ENCODE measurements around the gene ANKRD40. TPM values are rescaled to one million over a fixed set of nuclear protein-coding genes. Genes with fewer than 3 reads are reported as not detected.

The ANKRD40 gene
- total RNA-seq, 1 donor from 2014 or later = 53.4 TPM

DNA sequence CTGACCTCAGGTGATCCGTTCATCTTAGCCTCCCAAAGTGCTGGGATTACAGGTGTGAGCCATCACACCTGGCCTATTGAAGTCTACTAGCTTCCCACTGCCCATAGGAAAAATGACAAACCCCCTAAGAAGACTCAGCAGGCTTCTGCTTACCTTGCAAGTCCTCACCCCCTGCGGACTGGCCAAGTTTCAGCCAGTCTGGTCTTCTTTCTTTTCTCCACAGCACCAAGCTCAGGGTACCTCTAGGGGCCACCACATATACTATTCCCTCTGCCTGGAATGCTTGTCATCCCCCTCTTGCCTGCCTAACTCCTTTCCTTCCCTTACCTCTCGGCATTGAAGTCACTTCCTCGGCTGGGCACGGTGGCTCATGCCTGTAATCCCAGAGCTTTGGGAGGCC is 41.9 kb downstream of the ANKRD40 start:
- H2AFZ ChIP-seq (replicated peaks) = no peak overlapping the region
- Mint-ChIP-seq H3K36me3 (no peaks in the 10 kb centered on the region), H3K27ac (no peak overlapping the region), H3K9me3 (no peaks in the 10 kb centered on the region), H3K27me3 (ENCODE audit: insufficient read depth, low read depth) (peaks cover 10% of the 10 kb centered on the region), H3K4me1 (peaks cover 25% of the 10 kb centered on the region), H3K4me3 (no peak overlapping the region)
- H3K79me2 ChIP-seq (ENCODE audit: low read depth) = no peaks in the 10 kb centered on the region
- H3K9me3 ChIP-seq (ENCODE audit: low read depth) = no peaks in the 10 kb centered on the region
- H3K4me1 ChIP-seq = peaks cover 11% of the 10 kb centered on the region
- no peaks in the 10 kb centered on the region for H4K20me1 ChIP-seq (ENCODE audit: low read depth)
- H3K9ac ChIP-seq = no peak overlapping the region
- no peak for DNase-seq (ENCODE audit: low spot score)
- TF ChIP-seq, protein P1, sequence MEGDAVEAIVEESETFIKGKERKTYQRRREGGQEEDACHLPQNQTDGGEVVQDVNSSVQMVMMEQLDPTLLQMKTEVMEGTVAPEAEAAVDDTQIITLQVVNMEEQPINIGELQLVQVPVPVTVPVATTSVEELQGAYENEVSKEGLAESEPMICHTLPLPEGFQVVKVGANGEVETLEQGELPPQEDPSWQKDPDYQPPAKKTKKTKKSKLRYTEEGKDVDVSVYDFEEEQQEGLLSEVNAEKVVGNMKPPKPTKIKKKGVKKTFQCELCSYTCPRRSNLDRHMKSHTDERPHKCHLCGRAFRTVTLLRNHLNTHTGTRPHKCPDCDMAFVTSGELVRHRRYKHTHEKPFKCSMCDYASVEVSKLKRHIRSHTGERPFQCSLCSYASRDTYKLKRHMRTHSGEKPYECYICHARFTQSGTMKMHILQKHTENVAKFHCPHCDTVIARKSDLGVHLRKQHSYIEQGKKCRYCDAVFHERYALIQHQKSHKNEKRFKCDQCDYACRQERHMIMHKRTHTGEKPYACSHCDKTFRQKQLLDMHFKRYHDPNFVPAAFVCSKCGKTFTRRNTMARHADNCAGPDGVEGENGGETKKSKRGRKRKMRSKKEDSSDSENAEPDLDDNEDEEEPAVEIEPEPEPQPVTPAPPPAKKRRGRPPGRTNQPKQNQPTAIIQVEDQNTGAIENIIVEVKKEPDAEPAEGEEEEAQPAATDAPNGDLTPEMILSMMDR (IDR thresholded peaks at IDR 0.05) = no peak
- TF ChIP-seq EZH2 (IDR thresholded peaks at IDR 0.05) (no peak), EZH2phosphoT487 (IDR thresholded peaks at IDR 0.05) (no peak)
- no peak overlapping the region for H3K4me2 ChIP-seq
- no peaks in the 10 kb centered on the region for H3K36me3 ChIP-seq
- H3F3A ChIP-seq (ENCODE audit: low read depth) = no peaks in the 10 kb centered on the region
- no peaks in the 10 kb centered on the region for H3K27me3 ChIP-seq
- H3K27ac ChIP-seq = no peak overlapping the region
- no peak overlapping the region for H3K4me3 ChIP-seq

DNA sequence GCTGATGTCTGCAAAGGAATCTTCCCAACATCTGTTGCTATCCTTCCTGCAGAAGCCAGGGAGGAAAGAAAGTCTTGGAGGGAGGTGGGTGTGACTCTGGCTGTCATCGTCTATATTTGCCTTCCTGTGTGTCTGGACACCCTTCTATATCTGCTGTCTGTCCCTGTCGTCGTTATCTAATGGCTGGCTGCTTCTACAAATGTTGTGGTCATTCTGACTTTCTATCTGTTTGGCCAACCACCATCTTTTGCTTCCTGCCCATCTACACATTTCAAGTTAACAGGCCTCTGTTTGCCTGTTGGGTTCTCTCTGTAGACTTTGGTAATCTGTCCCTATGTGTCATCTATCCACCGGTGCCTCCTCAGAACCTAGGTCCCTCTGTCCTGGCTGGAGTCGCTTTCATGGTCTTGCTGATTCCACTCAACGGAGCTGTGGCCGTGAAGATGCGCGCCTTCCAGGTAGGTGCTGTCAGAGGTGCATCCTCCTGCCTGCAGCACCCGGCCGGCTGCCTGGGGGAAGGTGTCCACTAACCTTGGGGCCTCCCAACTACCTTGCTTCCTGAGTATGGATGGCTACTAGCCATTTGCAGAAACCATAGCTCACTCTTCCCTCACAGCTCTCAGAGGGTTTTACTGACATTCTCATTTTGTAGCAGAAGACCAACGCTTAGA is 42.8 kb downstream of the ANKRD40 start:
- no peaks in the 10 kb centered on the region for H3K9me3 Mint-ChIP-seq
- no peak overlapping the region for H3K4me3 Mint-ChIP-seq
- H3K79me2 ChIP-seq (ENCODE audit: low read depth) = no peaks in the 10 kb centered on the region
- DNase-seq (ENCODE audit: low spot score) = no peak
- H3K36me3 Mint-ChIP-seq = no peaks in the 10 kb centered on the region
- H3K36me3 ChIP-seq = no peaks in the 10 kb centered on the region
- H3K4me2 ChIP-seq = no peak overlapping the region
- H3K27ac Mint-ChIP-seq = no peak overlapping the region
- H4K20me1 ChIP-seq (ENCODE audit: low read depth) = no peaks in the 10 kb centered on the region
- H3K27ac ChIP-seq = no peak overlapping the region
- peaks cover 25% of the 10 kb centered on the region for H3K4me1 Mint-ChIP-seq
- peaks cover 11% of the 10 kb centered on the region for H3K4me1 ChIP-seq
- no peak overlapping the region for H3K4me3 ChIP-seq
- no peaks in the 10 kb centered on the region for H3F3A ChIP-seq (ENCODE audit: low read depth)
- peaks cover 11% of the 10 kb centered on the region for H3K27me3 Mint-ChIP-seq (ENCODE audit: insufficient read depth, low read depth)
- H2AFZ ChIP-seq (replicated peaks) = no peak overlapping the region
- no peaks in the 10 kb centered on the region for H3K9me3 ChIP-seq (ENCODE audit: low read depth)
- H3K27me3 ChIP-seq = no peaks in the 10 kb centered on the region
- H3K9ac ChIP-seq = no peak overlapping the region
- TF ChIP-seq EZH2 (IDR thresholded peaks at IDR 0.05) (no peak), EZH2phosphoT487 (IDR thresholded peaks at IDR 0.05) (no peak)
- TF ChIP-seq, protein P1 (IDR thresholded peaks at IDR 0.05) = no peak

DNA sequence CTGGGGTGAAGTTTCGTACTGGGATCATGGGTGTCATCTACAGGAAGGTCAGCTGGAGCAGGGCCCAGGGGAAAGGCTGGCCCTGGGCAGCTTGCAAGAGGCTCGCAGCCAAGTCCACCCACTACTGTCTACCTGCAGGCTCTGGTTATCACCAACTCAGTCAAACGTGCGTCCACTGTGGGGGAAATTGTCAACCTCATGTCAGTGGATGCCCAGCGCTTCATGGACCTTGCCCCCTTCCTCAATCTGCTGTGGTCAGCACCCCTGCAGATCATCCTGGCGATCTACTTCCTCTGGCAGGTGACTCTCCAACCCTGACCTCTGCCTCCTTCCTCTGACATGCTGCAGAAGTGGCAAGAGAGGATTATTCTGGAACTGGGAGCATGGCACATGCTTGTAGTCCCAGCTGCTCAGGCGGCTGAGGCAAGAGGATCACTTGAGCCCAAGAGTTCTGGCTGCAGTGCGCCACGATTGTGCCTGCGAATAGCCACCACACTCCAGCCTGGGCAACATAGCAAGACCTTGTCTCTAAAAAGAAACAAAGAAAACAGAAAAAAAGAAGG is 43.8 kb downstream of the ANKRD40 start:
- Histone ChIP-seq H3K4me2 (no peak overlapping the region), H3F3A (ENCODE audit: low read depth) (no peaks in the 10 kb centered on the region), H3K4me3 (no peak overlapping the region), H4K20me1 (ENCODE audit: low read depth) (no peaks in the 10 kb centered on the region), H2AFZ (replicated peaks) (no peak overlapping the region), H3K9me3 (ENCODE audit: low read depth) (no peaks in the 10 kb centered on the region), H3K27ac (no peak overlapping the region), H3K27me3 (no peaks in the 10 kb centered on the region), H3K4me1 (peaks cover 11% of the 10 kb centered on the region), H3K9ac (no peak overlapping the region), H3K79me2 (ENCODE audit: low read depth) (no peaks in the 10 kb centered on the region), H3K36me3 (no peaks in the 10 kb centered on the region)
- Mint-ChIP-seq H3K4me1 (peaks cover 25% of the 10 kb centered on the region), H3K4me3 (no peak overlapping the region), H3K9me3 (no peaks in the 10 kb centered on the region), H3K27me3 (ENCODE audit: insufficient read depth, low read depth) (peaks cover 11% of the 10 kb centered on the region), H3K36me3 (no peaks in the 10 kb centered on the region), H3K27ac (no peak overlapping the region)
- no peak for DNase-seq (ENCODE audit: low spot score)
- no peak for TF ChIP-seq EZH2 (IDR thresholded peaks at IDR 0.05)
- no peak for TF ChIP-seq EZH2phosphoT487 (IDR thresholded peaks at IDR 0.05)
- TF ChIP-seq, protein P1 (IDR thresholded peaks at IDR 0.05) = no peak
